SK-N-SH (cell line): ENCODE measurements around the gene GRIK1.

Experiments used
- JUND ChIP-seq: IDR thresholded peaks from 2 replicates; pipeline ENCODE4 v1.4.0; 2012
- NRF1 ChIP-seq: IDR thresholded peaks from 2 replicates; pipeline ENCODE4 v1.6.1; 2012; ENCODE audit warnings: low read depth, mild to moderate bottlenecking, low read length
- POLR2AphosphoS5 ChIP-seq: IDR thresholded peaks from 2 replicates; pipeline ENCODE4 v1.6.1; 2012; ENCODE audit warnings: low read depth, low read length
- TAF1 ChIP-seq: IDR thresholded peaks from 2 replicates; pipeline ENCODE4 v1.6.1; 2012; ENCODE audit warnings: low read depth, mild to moderate bottlenecking, low read length, moderate library complexity, borderline replicate concordance
- TF ChIP-seq, protein P1 (sequence below): fragments of 200-600 bp; sonication (generic); IDR thresholded peaks from 2 replicates; pipeline ENCODE4 v1.6.1; 2017; ENCODE audit warnings: antibody characterized with exemption, mild to moderate bottlenecking, moderate library complexity
- TF ChIP-seq, protein P2 (sequence below): fragments of 150-350 bp; IDR thresholded peaks from 2 replicates; pipeline ENCODE4 v1.6.1; 2017; ENCODE audit warnings: antibody characterized with exemption, low read length, low read depth, borderline replicate concordance
- TF ChIP-seq, protein P3 (sequence below): IDR thresholded peaks from 2 replicates; pipeline ENCODE4 v1.6.1; 2012; ENCODE audit warnings: mild to moderate bottlenecking, low read depth, low read length, moderate library complexity
- TF ChIP-seq, protein P4 (sequence below): IDR thresholded peaks from 2 replicates; pipeline ENCODE4 v1.4.0; 2012; ENCODE audit warnings: low read depth, borderline replicate concordance

DNA sequence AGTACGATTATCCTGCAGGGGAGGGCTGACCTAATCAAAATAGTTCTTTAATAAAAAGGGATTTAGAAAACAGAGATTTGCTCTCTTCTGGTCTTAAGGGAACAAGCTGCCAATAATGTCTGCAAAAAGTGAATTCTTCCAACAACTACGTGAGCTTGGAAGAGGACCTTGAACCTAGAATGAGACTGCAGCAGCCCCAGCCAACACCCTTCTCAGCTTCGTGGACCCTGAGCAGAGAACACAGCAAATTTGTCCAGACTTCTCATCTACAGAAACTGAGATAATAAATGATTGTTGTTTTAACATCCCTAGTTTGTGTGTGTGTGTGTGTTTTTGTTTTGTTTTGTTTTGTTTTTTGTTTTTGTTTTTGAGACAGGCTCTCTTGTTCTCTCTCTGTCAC lies 309.4 kb downstream of the GRIK1 start:
- TF ChIP-seq TAF1 (no peak), POLR2AphosphoS5 (no peak), JUND (no peak), NRF1 (no peak)
- TF ChIP-seq, protein P1, sequence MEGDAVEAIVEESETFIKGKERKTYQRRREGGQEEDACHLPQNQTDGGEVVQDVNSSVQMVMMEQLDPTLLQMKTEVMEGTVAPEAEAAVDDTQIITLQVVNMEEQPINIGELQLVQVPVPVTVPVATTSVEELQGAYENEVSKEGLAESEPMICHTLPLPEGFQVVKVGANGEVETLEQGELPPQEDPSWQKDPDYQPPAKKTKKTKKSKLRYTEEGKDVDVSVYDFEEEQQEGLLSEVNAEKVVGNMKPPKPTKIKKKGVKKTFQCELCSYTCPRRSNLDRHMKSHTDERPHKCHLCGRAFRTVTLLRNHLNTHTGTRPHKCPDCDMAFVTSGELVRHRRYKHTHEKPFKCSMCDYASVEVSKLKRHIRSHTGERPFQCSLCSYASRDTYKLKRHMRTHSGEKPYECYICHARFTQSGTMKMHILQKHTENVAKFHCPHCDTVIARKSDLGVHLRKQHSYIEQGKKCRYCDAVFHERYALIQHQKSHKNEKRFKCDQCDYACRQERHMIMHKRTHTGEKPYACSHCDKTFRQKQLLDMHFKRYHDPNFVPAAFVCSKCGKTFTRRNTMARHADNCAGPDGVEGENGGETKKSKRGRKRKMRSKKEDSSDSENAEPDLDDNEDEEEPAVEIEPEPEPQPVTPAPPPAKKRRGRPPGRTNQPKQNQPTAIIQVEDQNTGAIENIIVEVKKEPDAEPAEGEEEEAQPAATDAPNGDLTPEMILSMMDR, result no peak
- TF ChIP-seq, protein P2, sequence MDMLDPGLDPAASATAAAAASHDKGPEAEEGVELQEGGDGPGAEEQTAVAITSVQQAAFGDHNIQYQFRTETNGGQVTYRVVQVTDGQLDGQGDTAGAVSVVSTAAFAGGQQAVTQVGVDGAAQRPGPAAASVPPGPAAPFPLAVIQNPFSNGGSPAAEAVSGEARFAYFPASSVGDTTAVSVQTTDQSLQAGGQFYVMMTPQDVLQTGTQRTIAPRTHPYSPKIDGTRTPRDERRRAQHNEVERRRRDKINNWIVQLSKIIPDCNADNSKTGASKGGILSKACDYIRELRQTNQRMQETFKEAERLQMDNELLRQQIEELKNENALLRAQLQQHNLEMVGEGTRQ, result no peak
- TF ChIP-seq, protein P3, sequence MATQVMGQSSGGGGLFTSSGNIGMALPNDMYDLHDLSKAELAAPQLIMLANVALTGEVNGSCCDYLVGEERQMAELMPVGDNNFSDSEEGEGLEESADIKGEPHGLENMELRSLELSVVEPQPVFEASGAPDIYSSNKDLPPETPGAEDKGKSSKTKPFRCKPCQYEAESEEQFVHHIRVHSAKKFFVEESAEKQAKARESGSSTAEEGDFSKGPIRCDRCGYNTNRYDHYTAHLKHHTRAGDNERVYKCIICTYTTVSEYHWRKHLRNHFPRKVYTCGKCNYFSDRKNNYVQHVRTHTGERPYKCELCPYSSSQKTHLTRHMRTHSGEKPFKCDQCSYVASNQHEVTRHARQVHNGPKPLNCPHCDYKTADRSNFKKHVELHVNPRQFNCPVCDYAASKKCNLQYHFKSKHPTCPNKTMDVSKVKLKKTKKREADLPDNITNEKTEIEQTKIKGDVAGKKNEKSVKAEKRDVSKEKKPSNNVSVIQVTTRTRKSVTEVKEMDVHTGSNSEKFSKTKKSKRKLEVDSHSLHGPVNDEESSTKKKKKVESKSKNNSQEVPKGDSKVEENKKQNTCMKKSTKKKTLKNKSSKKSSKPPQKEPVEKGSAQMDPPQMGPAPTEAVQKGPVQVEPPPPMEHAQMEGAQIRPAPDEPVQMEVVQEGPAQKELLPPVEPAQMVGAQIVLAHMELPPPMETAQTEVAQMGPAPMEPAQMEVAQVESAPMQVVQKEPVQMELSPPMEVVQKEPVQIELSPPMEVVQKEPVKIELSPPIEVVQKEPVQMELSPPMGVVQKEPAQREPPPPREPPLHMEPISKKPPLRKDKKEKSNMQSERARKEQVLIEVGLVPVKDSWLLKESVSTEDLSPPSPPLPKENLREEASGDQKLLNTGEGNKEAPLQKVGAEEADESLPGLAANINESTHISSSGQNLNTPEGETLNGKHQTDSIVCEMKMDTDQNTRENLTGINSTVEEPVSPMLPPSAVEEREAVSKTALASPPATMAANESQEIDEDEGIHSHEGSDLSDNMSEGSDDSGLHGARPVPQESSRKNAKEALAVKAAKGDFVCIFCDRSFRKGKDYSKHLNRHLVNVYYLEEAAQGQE, result no peak
- TF ChIP-seq, protein P4, sequence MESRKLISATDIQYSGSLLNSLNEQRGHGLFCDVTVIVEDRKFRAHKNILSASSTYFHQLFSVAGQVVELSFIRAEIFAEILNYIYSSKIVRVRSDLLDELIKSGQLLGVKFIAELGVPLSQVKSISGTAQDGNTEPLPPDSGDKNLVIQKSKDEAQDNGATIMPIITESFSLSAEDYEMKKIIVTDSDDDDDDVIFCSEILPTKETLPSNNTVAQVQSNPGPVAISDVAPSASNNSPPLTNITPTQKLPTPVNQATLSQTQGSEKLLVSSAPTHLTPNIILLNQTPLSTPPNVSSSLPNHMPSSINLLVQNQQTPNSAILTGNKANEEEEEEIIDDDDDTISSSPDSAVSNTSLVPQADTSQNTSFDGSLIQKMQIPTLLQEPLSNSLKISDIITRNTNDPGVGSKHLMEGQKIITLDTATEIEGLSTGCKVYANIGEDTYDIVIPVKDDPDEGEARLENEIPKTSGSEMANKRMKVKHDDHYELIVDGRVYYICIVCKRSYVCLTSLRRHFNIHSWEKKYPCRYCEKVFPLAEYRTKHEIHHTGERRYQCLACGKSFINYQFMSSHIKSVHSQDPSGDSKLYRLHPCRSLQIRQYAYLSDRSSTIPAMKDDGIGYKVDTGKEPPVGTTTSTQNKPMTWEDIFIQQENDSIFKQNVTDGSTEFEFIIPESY, result no peak
